ENCODE data around the gene SMPD4. TPM values are rescaled to one million over a fixed set of nuclear protein-coding genes. Genes with fewer than 3 reads are reported as not detected.
A peak's percentile ranks its signal among the peaks of the same experiment; 100 is the strongest.
"Not testable (repeated sequence)": the region's sequence is repeated elsewhere in the genome, so short reads cannot be mapped to it uniquely, and the experiment has no call there.

The SMPD4 gene
- total and polyA plus RNA-seq, 4 donors, result 14.4 to 60.6 (median 39.9) TPM

DNA sequence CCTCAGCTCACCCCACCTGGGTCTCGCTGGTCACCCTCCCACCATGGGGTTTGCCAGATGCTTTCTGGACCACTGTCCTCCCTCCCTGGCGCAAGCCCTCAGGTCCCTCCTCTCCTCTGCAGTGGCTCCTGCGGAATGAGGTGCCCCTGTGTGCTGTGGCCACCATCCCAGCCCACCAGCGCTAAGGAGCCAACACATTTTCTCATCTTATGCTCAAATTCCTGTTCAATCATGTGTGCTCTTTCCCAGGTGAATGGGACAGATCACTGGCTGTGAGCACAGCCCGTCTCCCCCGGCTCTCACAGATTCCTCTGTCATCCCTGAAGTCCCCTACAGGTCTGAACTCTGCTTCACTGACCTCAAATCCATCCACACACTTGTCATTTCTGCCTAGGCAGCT lies 21.3 kb downstream of the SMPD4 start:
- Histone ChIP-seq H3K4me3 (ENCODE audit: low read depth, low read length) (no peak overlapping the region), H3K27ac (ENCODE audit: low read depth, low read length) (no peak overlapping the region), H3K9me3 (ENCODE audit: control insufficient read depth, insufficient read depth, low read length) (no peaks in the 10 kb centered on the region), H3K4me1 (ENCODE audit: control insufficient read depth, insufficient read depth, low read length) (no peaks in the 10 kb centered on the region), H3K27me3 (ENCODE audit: control insufficient read depth, insufficient read depth, low read length) (no peaks in the 10 kb centered on the region), H3K36me3 (ENCODE audit: control insufficient read depth, insufficient read depth, low read length) (peaks cover 87% of the 10 kb centered on the region)
- no peak for DNase-seq (ENCODE audit: low read depth in 4 of 6, low spot score in 6 of 6)
- WGBS (ENCODE audit: insufficient coverage), result 98% methylated on average over 6 of the region's 6 CpGs

DNA sequence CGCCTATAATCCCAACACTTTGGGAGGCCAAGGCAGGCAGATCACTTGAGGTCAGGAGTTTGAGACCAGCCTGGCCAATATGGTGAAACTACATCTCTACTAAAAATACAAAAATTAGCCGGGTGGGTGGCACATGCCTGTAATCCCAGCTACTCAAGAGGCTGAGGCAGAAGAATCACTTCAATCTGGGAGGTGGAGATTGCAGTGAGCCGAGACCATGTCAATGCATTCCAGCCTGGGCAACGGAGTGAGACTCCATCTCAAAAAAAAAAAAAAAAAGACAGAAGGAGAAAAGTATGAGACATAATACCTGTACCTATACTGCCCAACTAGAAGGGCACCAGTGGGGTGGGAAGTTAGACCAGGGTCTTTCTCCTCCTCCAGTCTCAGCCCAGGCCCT lies 22.0 kb downstream of the SMPD4 start:
- WGBS (ENCODE audit: insufficient coverage), result no CpG with 5 or more reads among the region's 4 CpGs
- not testable (repeated sequence) for DNase-seq (ENCODE audit: low read depth in 4 of 6, low spot score in 6 of 6); H3K9me3 ChIP-seq (ENCODE audit: control insufficient read depth, insufficient read depth, low read length); H3K4me3 ChIP-seq (ENCODE audit: low read depth, low read length); H3K27ac ChIP-seq (ENCODE audit: low read depth, low read length); H3K27me3 ChIP-seq (ENCODE audit: control insufficient read depth, insufficient read depth, low read length); H3K4me1 ChIP-seq (ENCODE audit: control insufficient read depth, insufficient read depth, low read length)
- H3K36me3 ChIP-seq (ENCODE audit: control insufficient read depth, insufficient read depth, low read length), result peaks cover 89% of the 10 kb centered on the region

DNA sequence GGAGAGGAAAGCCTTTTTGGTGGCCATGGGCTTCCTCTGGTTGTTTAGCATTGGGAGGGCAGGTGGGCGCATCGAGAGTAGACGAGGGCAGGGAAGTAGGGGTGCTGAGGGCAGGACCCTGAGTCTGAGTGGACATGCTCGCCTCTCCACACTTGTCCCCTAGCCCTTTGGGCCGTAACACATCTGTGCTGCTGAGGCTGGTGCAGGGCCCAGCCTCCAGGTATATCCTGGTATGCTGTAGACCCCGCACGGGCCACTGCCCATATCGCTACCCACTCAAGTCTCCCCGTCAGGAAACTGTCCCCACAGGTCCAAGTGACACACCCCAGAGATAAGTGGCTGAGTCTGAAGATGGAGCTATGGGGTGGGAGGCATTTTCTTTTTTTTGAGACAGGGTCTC lies 22.8 kb downstream of the SMPD4 start:
- WGBS (ENCODE audit: insufficient coverage), result 98% methylated on average over 7 of the region's 9 CpGs
- Histone ChIP-seq H3K27ac (ENCODE audit: low read depth, low read length) (no peak overlapping the region), H3K36me3 (ENCODE audit: control insufficient read depth, insufficient read depth, low read length) (peaks cover 89% of the 10 kb centered on the region), H3K27me3 (ENCODE audit: control insufficient read depth, insufficient read depth, low read length) (no peaks in the 10 kb centered on the region), H3K9me3 (ENCODE audit: control insufficient read depth, insufficient read depth, low read length) (no peaks in the 10 kb centered on the region), H3K4me3 (ENCODE audit: low read depth, low read length) (no peak overlapping the region), H3K4me1 (ENCODE audit: control insufficient read depth, insufficient read depth, low read length) (no peaks in the 10 kb centered on the region)
- DNase-seq (ENCODE audit: low read depth in 4 of 6, low spot score in 6 of 6), result no peak

DNA sequence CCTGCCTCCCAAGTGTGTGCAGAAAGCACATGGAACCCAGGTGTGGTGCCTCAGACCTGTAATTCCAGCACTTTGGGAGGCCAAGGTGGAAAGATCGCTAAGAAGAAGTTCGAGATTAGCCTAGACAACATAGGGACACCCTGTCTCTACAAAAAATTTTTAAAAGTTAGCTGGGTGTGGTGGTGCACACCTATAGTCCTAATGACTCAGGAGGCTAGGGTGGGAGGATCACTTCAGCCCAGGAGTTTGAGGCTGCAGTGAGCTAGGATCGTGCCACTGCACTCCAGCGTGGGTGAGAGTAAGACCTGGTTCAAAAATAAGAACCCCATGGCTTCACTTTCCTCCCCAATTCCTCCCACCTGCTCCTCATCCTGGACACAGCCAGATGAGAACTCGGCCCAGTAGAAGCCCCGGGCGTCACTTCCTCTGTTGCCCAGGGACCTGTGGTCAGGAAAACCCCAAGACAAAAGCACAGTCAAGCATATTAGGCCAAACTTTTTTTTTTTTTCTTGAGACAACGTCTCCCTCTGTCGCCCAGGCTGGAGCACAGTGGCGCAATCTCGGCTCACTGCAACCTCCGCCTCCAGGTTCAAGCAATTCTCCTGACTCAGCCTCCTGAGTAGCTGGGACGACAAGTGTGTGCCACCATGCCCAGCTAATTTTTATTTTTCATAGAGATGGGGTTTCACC lies 23.4 kb downstream of the SMPD4 start:
- not testable (repeated sequence) for H3K4me1 ChIP-seq (ENCODE audit: control insufficient read depth, insufficient read depth, low read length); H3K4me3 ChIP-seq (ENCODE audit: low read depth, low read length); H3K9me3 ChIP-seq (ENCODE audit: control insufficient read depth, insufficient read depth, low read length); H3K27me3 ChIP-seq (ENCODE audit: control insufficient read depth, insufficient read depth, low read length); H3K27ac ChIP-seq (ENCODE audit: low read depth, low read length); DNase-seq (ENCODE audit: low read depth in 4 of 6, low spot score in 6 of 6)
- H3K36me3 ChIP-seq (ENCODE audit: control insufficient read depth, insufficient read depth, low read length), result peaks cover 91% of the 10 kb centered on the region
- WGBS (ENCODE audit: insufficient coverage), result 86% methylated on average over 8 of the region's 13 CpGs

DNA sequence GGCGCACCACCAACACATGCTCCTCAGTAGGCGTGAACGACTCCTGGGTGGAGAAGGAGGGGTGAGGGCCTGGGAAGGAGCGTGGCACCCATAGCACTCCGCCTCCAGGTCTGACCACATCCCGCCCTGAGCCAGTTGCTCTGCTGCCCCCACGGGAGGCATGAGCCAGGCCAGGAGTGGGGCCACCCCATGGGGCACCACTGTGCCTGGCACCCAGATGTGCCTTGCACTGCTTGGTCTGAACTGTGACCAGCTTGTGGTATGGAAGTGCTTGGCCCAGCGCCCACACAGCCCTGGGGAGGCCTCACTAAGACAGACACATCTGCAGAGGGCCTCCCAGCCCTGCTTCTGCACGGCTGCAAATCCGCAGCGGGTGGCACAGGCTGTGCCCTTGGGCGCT lies 24.0 kb downstream of the SMPD4 start:
- not testable (repeated sequence) for H3K27ac ChIP-seq (ENCODE audit: low read depth, low read length); H3K4me3 ChIP-seq (ENCODE audit: low read depth, low read length); DNase-seq (ENCODE audit: low read depth in 4 of 6, low spot score in 6 of 6); H3K27me3 ChIP-seq (ENCODE audit: control insufficient read depth, insufficient read depth, low read length); H3K4me1 ChIP-seq (ENCODE audit: control insufficient read depth, insufficient read depth, low read length); H3K9me3 ChIP-seq (ENCODE audit: control insufficient read depth, insufficient read depth, low read length)
- peaks cover 92% of the 10 kb centered on the region for H3K36me3 ChIP-seq (ENCODE audit: control insufficient read depth, insufficient read depth, low read length)
- 87% methylated on average over 10 of the region's 12 CpGs for WGBS (ENCODE audit: insufficient coverage)

DNA sequence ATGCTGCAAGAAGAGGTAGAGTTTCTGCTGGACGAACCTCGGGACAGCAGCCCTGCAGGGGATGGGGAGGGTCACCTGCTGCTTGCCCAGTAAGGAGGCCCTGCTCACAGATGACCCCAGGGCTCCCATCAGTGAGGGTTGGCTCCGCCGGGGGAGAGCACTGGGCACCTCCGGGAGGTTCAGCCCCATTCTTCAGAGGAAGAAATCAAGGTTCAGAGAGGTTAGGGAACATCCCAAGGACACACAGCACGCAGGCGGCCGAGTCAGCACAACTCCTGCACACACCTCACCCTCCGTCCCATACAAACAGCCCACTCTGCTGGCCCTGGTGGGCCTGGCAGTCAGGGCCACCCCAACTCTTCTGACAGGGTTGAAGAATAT lies 24.8 kb downstream of the SMPD4 start:
- Histone ChIP-seq H3K9me3 (ENCODE audit: control insufficient read depth, insufficient read depth, low read length) (no peaks in the 10 kb centered on the region), H3K36me3 (ENCODE audit: control insufficient read depth, insufficient read depth, low read length) (peaks cover 94% of the 10 kb centered on the region), H3K4me1 (ENCODE audit: control insufficient read depth, insufficient read depth, low read length) (no peaks in the 10 kb centered on the region), H3K4me3 (ENCODE audit: low read depth, low read length) (no peak overlapping the region), H3K27me3 (ENCODE audit: control insufficient read depth, insufficient read depth, low read length) (no peaks in the 10 kb centered on the region), H3K27ac (ENCODE audit: low read depth, low read length) (no peak overlapping the region)
- WGBS (ENCODE audit: insufficient coverage), result 94% methylated on average over 8 of the region's 9 CpGs
- no peak for DNase-seq (ENCODE audit: low read depth in 4 of 6, low spot score in 6 of 6)

DNA sequence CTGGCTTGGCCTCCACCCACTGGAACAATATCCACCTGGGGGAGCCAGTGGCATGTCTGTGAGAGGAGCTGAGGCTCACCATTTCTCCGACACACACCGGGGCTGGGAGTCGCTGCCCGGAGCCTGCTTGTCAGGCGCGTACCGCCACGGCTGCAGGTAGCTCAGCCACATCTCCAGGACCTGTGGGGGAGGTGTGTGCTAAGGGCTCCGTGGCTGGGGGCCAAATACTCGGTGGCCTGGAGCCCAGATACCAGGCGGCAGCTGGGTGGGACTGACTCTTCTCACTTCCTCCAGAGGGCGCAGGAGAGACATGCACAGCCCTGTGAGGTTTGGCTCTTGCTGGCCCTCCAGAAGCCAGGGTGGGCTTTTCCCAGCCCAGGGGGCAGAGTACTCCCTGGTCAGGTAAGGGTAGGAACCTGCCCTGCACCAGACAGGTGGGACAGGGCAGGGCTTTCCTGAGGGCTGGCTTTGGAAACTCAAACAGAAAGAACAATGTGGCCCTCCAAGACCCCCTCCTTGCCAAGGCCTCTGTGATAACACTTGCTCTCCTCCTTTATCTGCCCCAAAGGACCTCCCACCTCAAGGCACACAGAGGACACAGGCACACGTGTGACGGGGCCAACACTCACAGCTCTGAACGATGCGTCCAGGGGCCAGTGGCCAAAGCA lies 25.3 kb downstream of the SMPD4 start:
- H3K4me3 ChIP-seq (ENCODE audit: low read depth, low read length); H3K27ac ChIP-seq (ENCODE audit: low read depth, low read length); H3K4me1 ChIP-seq (ENCODE audit: control insufficient read depth, insufficient read depth, low read length); H3K9me3 ChIP-seq (ENCODE audit: control insufficient read depth, insufficient read depth, low read length); H3K27me3 ChIP-seq (ENCODE audit: control insufficient read depth, insufficient read depth, low read length): not testable (repeated sequence)
- 20% methylated on average over 4 of the region's 16 CpGs for WGBS (ENCODE audit: insufficient coverage)
- peak in 2 of 6 donors; percentile 49 to 55 for DNase-seq (ENCODE audit: low read depth in 4 of 6, low spot score in 6 of 6)
- peaks cover 91% of the 10 kb centered on the region for H3K36me3 ChIP-seq (ENCODE audit: control insufficient read depth, insufficient read depth, low read length)

DNA sequence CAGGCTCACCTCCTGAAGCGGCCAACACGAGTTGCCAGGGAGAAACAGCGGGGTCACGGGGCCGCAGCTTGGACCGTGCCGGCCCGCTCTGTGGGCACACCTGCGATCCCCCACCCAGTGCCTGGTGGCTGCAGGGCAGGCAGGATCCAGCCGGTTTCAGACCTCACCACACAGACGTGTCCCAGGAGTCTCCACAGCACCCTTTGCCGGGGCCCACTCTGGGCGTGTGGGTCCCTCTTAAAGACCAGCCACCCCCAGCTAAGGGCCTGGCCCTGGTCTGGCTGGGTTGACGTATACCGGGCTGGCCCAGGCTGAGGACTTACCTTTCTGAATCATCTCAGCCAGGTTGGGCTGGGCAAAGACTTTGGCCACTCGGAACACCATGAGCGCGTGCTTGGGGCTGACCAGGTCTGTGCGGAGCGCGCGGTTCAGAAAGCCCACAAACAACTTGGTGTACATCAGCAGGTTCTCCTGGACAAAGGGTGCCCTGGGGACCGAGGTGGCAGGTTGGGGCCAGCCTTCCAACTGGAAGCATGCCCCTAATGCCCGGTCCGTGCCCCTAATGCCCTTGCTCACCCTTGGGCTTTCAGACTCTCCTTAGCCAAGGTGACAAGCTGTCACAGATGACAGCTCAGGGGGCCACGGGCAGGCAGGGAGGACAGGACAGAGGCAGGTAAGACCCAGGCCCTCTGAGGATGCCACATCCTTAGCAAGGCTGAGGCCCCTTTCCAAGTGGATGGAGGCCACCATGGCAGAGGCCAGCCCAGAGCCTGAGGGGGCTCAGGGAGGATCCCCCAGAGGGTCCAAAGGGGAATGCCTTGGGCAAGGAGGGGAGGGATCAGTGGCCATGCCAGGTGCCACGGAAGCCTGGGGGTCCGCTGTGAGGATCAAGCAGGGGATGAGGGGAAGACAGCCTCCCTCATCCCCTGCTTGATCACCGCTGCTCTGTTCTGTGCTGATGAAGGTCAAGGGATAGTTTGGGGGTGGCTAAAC lies 26.3 kb downstream of the SMPD4 start:
- no peak overlapping the region for H3K4me3 ChIP-seq (ENCODE audit: low read depth, low read length)
- H3K27ac ChIP-seq (ENCODE audit: low read depth, low read length), result no peak overlapping the region
- H3K27me3 ChIP-seq (ENCODE audit: control insufficient read depth, insufficient read depth, low read length), result no peaks in the 10 kb centered on the region
- no peak for DNase-seq (ENCODE audit: low read depth in 4 of 6, low spot score in 6 of 6)
- H3K36me3 ChIP-seq (ENCODE audit: control insufficient read depth, insufficient read depth, low read length), result peaks cover 91% of the 10 kb centered on the region
- H3K9me3 ChIP-seq (ENCODE audit: control insufficient read depth, insufficient read depth, low read length), result no peaks in the 10 kb centered on the region
- H3K4me1 ChIP-seq (ENCODE audit: control insufficient read depth, insufficient read depth, low read length), result no peaks in the 10 kb centered on the region
- WGBS (ENCODE audit: insufficient coverage), result 98% methylated on average over 26 of the region's 29 CpGs

DNA sequence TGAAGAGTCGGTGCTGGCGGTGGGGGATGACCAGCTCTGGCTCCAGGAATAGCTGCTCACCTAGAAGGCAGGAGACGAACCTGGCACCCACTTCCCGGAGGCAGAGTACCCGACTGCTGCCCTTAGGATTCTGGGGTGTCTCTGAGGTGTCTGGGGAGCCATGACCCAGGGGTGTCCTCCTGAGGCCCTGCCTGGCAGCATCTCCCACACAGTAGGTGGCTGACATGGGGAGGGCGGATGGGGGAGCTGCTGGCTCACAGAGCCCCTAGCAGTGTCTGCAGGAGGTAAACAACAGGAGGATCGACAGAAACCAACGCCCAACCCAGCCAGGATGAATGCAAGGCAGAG lies 27.0 kb downstream of the SMPD4 start:
- H3K9me3 ChIP-seq (ENCODE audit: control insufficient read depth, insufficient read depth, low read length); H3K4me1 ChIP-seq (ENCODE audit: control insufficient read depth, insufficient read depth, low read length); H3K4me3 ChIP-seq (ENCODE audit: low read depth, low read length); H3K27me3 ChIP-seq (ENCODE audit: control insufficient read depth, insufficient read depth, low read length); H3K27ac ChIP-seq (ENCODE audit: low read depth, low read length); DNase-seq (ENCODE audit: low read depth in 4 of 6, low spot score in 6 of 6): not testable (repeated sequence)
- 93% methylated on average over 3 of the region's 8 CpGs for WGBS (ENCODE audit: insufficient coverage)
- peaks cover 84% of the 10 kb centered on the region for H3K36me3 ChIP-seq (ENCODE audit: control insufficient read depth, insufficient read depth, low read length)
